ENCODE data around the gene SOCS3.

SOCS3 gene

DNA sequence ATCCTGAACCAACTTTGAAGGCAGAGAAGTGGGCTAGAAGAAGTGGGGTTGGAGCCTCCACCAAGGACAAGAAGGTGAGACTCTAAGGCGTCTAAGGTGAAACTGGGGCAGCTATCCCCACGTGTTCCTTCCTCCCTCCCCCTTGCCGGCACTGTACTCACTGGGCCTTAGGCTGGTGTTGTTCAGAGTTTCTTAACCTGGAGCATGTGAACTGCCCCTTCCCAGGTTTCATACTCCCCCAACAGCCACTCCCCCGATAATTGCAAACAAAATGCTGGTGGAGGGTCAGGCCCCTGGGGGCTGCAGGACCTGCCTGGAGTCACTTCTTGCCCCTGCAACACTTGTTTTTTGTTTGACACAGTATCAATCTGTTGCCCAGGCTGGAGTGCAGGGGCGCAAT, 7.3 kb upstream of the SOCS3 start:
- no peak for DNase-seq (ENCODE audit: low read depth)

DNA sequence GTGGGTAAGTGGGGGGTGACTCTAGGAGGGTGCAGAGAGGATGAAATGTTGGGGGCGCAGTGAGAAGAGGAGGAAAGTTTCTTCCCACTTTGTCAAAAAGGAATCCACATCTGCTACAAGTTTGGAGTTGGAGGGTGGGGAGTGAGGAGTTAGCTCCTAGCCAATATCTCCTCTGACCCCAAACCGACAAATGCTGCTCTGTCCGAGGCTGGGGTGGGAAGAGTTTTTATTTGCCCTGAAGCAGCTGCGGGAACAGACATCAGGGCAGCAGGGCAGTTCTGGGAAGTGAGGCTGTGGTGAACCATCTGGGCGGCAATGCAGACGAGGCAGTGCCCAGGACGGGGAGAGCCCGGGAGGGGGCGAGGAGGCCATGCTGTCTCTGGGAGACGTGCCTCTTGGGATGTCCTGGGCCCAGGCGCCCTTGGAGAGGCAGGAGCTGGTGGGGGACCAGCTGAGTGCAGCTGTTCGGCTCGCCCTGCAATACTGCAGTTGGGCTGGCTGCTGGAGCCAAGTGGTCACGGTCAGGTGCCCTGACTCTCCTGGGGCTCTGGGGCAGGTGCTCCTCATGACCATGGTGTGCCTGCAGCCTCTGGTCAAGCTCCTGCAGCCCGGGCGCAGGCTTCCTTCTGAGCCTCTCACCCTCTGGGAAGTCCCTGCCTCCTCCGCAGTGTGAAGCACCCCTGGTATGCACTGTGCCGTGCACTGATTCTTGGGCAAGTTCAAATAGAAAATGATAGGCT, 6.4 kb upstream of the SOCS3 start:
- peak; percentile 67 for DNase-seq (ENCODE audit: low read depth)

DNA sequence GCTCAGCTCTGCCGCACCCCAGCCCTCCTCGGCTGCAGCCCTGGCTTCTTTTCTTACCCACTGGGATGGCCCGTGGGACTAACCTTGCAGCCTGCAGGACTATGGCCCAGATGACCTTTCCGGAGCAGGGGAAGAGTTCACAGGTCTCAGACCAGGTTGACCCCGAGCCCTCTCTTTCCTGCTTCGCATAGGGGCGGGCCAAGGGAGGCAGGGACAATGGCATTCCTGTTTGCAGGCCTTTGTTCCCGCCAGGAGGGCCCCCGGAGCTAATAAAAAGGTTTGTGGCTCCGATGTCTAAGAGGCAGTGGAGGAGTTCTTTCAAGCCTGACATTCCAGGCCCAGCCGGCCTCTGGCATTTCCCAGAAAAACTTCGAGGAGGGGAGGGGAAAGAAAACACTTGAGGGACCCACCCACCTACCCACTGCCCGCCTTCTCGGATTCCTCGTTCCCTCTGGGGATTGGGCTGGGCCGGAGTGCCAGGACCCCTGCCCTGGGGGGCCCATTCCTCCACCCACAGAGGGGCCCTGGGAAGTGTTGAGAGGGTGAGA, 5.8 kb upstream of the SOCS3 start:
- peak; percentile 86 for DNase-seq (ENCODE audit: low read depth)

- no peak for DNase-seq (ENCODE audit: low read depth)
These were observed 4.8 kb upstream of the SOCS3 start for GRCh38 chr17:78364436-78365281.

- no peak for DNase-seq (ENCODE audit: low read depth)
These were observed 2.8 kb upstream of the SOCS3 start for GRCh38 chr17:78362671-78363070.

DNA sequence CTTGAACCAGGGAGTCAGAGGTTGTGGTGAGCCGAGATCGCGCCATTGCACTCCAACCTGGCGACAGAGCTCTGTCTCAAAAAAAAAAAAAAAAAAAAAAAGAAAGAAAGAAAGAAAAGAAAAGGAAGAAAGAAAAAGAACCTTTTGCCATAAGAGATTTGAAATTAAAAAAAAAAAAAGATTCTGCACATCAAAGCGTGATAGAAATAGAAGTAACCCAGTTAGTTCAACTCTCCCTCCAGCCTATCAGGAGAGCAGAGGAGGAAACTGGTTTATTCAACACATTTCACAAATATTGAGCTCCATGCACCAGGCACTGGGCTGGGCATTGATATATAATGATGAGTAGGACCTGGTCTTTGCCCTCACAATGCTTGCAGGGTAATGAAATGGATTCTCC, 2.4 kb upstream of the SOCS3 start:
- no peak for DNase-seq (ENCODE audit: low read depth)

DNA sequence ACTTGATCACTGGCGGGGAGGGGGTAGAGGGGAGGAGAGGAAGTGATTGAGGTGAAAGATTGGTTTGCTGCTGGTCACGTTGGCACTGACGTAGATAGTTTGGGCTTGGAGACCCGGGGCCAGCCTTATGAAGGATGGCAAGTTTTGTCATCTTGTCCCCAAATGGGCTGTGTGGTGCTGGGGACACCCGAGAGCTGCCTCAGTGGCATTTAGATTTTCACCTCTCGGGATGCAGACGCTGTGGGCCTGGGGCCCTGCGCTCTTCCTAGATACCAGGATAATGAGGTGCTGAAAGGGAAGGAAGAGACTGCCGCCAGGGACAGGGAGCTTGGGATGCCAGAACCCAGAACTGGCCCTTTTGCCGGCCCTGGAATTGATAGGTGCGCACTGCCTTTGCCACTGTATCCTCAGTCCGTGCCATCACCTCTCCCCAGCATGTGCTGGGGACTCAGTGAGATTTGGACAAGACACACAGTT, 1.4 kb upstream of the SOCS3 start:
- no peak for DNase-seq (ENCODE audit: low read depth)

DNA sequence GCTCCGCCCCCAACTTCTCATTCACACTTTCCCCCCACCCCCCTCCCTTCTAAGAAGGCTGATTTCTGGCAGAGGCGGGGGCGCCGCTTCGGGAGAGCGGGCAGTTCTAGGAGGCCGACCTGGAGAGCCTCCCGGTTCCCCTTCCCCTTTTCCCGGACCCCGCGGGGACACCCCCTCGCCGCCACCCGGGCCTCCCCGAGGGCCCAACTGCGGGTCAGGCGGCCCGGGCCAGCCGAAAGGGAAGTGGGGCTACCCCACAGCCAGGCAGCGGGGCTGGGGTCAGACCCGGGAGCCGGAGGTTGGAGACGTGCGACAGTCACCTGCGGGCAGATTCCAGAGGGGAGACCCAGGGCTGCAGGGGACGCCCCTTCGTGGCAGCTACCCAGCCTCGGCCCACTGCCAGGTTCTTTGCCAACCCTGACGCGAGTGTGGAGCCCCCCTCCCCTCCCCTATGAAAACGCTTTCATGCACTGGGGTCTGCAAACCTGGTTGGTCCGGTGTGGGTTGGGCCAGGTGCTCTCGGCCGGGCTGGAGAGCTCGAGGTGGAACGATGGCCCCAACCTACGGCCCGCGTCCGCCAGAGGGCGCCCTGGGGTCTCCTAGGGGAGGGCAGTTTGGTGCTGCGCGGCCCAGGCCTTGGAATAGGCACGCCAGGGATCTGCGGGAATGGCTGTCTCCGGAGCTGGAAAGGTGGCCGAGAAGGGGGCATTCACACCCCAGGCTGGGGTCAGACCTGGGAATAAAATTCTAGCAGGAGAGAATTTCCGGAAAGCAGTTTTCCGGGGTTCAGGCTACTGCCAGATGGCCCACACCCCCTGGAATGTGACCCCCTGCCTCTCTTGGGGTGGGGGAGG, 721 bp upstream of the SOCS3 start:
- peak; percentile 83 for DNase-seq (ENCODE audit: low read depth)

- peak; percentile 61 for DNase-seq (ENCODE audit: low read depth)
These were observed 418 bp downstream of the SOCS3 start for GRCh38 chr17:78359321-78359996.

DNA sequence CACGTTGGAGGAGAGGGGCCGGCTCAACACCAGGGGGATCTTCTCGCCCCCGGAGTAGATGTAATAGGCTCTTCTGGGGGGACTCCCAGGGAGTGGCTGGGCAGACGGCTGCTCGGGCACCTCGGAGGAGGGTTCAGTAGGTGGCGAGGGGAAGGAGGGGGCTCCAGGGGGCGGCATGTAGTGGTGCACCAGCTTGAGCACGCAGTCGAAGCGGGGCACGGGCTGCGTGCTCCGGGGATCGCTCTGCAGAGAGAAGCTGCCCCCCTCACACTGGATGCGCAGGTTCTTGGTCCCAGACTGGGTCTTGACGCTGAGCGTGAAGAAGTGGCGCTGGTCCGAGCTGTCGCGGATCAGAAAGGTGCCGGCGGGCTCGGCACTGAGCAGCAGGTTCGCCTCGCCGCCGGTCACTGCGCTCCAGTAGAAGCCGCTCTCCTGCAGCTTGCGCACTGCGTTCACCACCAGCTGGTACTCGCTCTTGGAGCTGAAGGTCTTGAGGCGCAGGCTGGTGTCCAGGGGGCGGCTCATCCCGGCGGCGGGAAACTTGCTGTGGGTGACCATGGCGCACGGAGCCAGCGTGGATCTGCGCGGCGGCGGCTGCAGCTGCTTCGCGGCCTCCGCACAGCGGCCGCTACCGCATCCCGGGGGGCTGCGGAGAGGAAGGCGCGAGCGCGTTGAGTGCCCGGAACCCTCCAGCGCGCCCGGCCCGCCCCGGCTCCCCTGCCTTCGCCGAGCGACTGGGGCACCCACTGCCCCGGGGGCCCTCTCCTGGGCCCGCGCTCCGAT, 1.1 kb downstream of the SOCS3 start:
- peak; percentile 56 for DNase-seq (ENCODE audit: low read depth)

GRCh38 chr17:78357672-78358537, 2.0 kb downstream of the SOCS3 start:
- peak; percentile 46 for DNase-seq (ENCODE audit: low read depth)

DNA sequence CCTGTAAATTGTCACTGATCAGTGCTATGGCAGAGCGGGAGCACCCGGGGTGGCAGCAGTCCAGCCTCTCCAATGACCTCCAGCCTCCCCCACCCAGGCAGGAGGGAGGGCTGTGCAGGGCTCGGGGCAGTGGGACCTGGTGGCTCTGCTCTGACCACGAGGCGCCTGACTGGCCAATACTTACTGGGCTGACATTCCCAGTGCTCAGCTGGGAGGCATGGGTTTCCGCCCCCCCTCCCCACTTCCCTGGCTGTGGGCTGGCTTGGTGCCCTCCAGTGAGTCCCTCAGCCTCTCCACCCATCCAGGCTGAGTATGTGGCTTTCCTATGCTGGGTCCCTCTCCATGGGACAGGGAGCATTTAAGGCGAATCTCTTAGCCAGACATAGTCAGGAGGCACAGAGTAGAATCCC, 2.7 kb downstream of the SOCS3 start:
- DNase-seq (ENCODE audit: low read depth): peak; percentile 95

DNA sequence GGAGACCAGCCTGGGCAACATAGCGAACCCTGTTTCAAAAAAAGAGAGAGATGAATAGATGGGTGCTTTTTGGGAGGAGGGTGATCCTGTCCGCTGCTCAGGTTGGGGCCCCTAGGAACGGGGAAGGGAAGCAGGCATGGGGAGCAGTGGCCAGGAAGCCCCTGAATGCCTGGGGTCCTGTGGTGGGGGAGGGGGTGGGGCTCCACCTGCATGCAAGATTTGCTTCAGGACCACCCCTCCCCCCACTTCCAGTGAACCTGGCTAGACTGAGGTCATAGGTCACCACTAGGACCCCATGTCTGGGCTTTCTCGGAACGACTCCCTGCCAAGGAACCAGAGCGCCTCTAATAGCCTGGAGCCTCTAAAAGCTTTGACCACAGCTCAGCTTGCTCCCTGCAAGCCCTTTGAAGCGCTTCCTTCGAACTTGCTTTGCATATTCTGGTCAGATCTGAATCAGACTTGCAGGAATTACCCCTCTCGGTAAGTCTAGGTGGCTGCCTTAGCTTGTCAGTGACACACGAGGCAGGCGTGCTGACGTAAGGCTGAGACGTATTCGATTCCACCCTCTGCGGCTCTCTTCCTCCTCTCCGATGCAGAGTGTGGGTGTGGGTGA, 3.7 kb downstream of the SOCS3 start:
- DNase-seq (ENCODE audit: low read depth): peak; percentile 95

GRCh38 chr17:78355701-78356100, 4.2 kb downstream of the SOCS3 start:
- no peak for DNase-seq (ENCODE audit: low read depth)

- no peak for DNase-seq (ENCODE audit: low read depth)
These were observed 4.7 kb downstream of the SOCS3 start for GRCh38 chr17:78355045-78355641.

GRCh38 chr17:78353834-78354233, 6.0 kb downstream of the SOCS3 start:
- DNase-seq (ENCODE audit: low read depth): peak; percentile 25

- DNase-seq (ENCODE audit: low read depth): peak; percentile 99
These were observed 8.3 kb downstream of the SOCS3 start for GRCh38 chr17:78351449-78352006.

GRCh38 chr17:78349891-78350642, 9.8 kb downstream of the SOCS3 start:
- no peak for DNase-seq (ENCODE audit: low read depth)
